IMR-90 (cell line): Measurements from ENCODE around the gene ACCSL. TPM values are rescaled to one million over a fixed set of nuclear protein-coding genes. Genes with fewer than 3 reads are reported as not detected.

ENCODE experiments used
- ATAC-seq: fragments of 200-7000 bp; cut with Tn5 transposase; 2 replicates; pipeline ENCODE4 v1.9.1; 2020; ENCODE audit warnings: low read depth, mild to moderate bottlenecking, moderate library complexity
- BruUV-seq: library from RNA; stranded (reverse); fragments of 400-500 nt; replicated peaks from 2 replicates; lab custom pipeline; 2021; lab: Mats Ljungman, UMichigan
- CTCF ChIA-PET: fragments of 300-600 bp; formaldehyde crosslinking; extraction: SDS; loops from one replicate; lab custom pipeline; 2021; ENCODE audit warnings: antibody characterized with exemption; lab: Yijun Ruan, JAX
- POLR2A ChIA-PET: fragments of 300-600 bp; sonication (Branson Sonifier 250); formaldehyde crosslinking; loops from one replicate; lab custom pipeline; 2022; ENCODE audit warnings: antibody characterized with exemption; ENCODE audit not compliant: unreplicated experiment; lab: Charles Lee
- DNase-seq: peaks from one replicate; pipeline ENCODE4 v3.0.0; 2013
- H2AFZ ChIP-seq: replicated peaks from 2 replicates; pipeline ENCODE3; 2013; ENCODE audit warnings: low read length, mild to moderate bottlenecking; ENCODE audit not compliant: poor library complexity
- H2AK5ac ChIP-seq: 2 replicates; pipeline ENCODE4 v1.6.1; 2013; ENCODE audit warnings: low read depth, low read length, inconsistent platforms
- H2AK9ac ChIP-seq: replicated peaks from 2 replicates; pipeline ENCODE3; 2013; ENCODE audit warnings: mild to moderate bottlenecking, low read depth, low read length, moderate library complexity; ENCODE audit not compliant: poor library complexity
- H2BK120ac ChIP-seq: 2 replicates; pipeline ENCODE4 v1.6.1; 2013; ENCODE audit warnings: low read depth, low read length, inconsistent platforms
- H2BK15ac ChIP-seq: 3 replicates; pipeline ENCODE4 v1.6.1; 2013; ENCODE audit warnings: low read depth, low read length, inconsistent platforms
- H2BK20ac ChIP-seq: 2 replicates; pipeline ENCODE4 v1.6.1; 2013; ENCODE audit warnings: low read depth, mild to moderate bottlenecking, inconsistent platforms, low read length, moderate library complexity
- H2BK5ac ChIP-seq: 2 replicates; pipeline ENCODE4 v1.6.1; 2013; ENCODE audit warnings: mild to moderate bottlenecking, low read depth, low read length, inconsistent platforms; ENCODE audit not compliant: poor library complexity, severe bottlenecking
- H3K14ac ChIP-seq: replicated peaks from 2 replicates; pipeline ENCODE4 v1.6.1; 2013; ENCODE audit warnings: low read depth, low read length, inconsistent platforms
- H3K18ac ChIP-seq: 2 replicates; pipeline ENCODE4 v1.6.1; 2013; ENCODE audit warnings: low read depth, low read length, control low read depth
- H3K23ac ChIP-seq: 2 replicates; pipeline ENCODE4 v1.6.1; 2013; ENCODE audit warnings: low read depth, low read length, inconsistent platforms
- H3K27ac ChIP-seq: 2 replicates; pipeline ENCODE4 v1.5.1; 2013; ENCODE audit warnings: mild to moderate bottlenecking, control low read depth, low read length; ENCODE audit not compliant: insufficient read depth
- H3K27me3 ChIP-seq: 2 replicates; pipeline ENCODE4 v1.6.1; 2013; ENCODE audit warnings: low read length; ENCODE audit not compliant: control insufficient read depth, insufficient read depth
- H3K36me3 ChIP-seq: 2 replicates; pipeline ENCODE4 v1.6.1; 2013; ENCODE audit warnings: low read length, mixed read lengths; ENCODE audit not compliant: control insufficient read depth, insufficient read depth
- H3K4ac ChIP-seq: 2 replicates; pipeline ENCODE4 v1.6.1; 2013; ENCODE audit warnings: low read depth, low read length, inconsistent platforms
- H3K4me1 ChIP-seq: 2 replicates; pipeline ENCODE4 v1.6.1; 2013; ENCODE audit warnings: low read length, mixed read lengths; ENCODE audit not compliant: control insufficient read depth, insufficient read depth
- H3K4me2 ChIP-seq: 2 replicates; pipeline ENCODE4 v1.6.1; 2013; ENCODE audit warnings: low read depth, mild to moderate bottlenecking, control low read depth, low read length, moderate library complexity
- H3K4me3 ChIP-seq: 2 replicates; pipeline ENCODE4 v1.5.1; 2013; ENCODE audit warnings: low read depth, mild to moderate bottlenecking, control low read depth, low read length, moderate library complexity; ENCODE audit not compliant: insufficient read depth
- H3K56ac ChIP-seq: 2 replicates; pipeline ENCODE4 v1.6.1; 2013; ENCODE audit warnings: low read length, inconsistent platforms; ENCODE audit not compliant: insufficient read depth; ENCODE audit errors: extremely low read depth
- H3K79me1 ChIP-seq, 2 experiments: 2 replicates each; pipeline ENCODE4 v1.6.1; 2013; ENCODE audit warnings: low read length in 2 of 2, inconsistent platforms in 1 of 2, low read depth in 1 of 2
- H3K9ac ChIP-seq: 2 replicates; pipeline ENCODE4 v1.6.1; 2013; ENCODE audit warnings: low read depth, low read length, control low read depth
- H3K9me1 ChIP-seq: 2 replicates; pipeline ENCODE4 v1.6.1; 2013; ENCODE audit warnings: low read length, inconsistent platforms; ENCODE audit not compliant: insufficient read depth
- H3K9me3 ChIP-seq: 2 replicates; pipeline ENCODE4 v1.6.1; 2013; ENCODE audit warnings: low read length; ENCODE audit not compliant: control insufficient read depth, insufficient read depth
- H4K20me1 ChIP-seq: 2 replicates; pipeline ENCODE4 v1.6.1; 2013; ENCODE audit warnings: low read length, inconsistent platforms; ENCODE audit not compliant: insufficient read depth
- H4K5ac ChIP-seq: 2 replicates; pipeline ENCODE4 v1.6.1; 2013; ENCODE audit warnings: mild to moderate bottlenecking, low read depth, low read length, control low read depth
- H4K8ac ChIP-seq, 2 experiments: 2 replicates each; pipeline ENCODE4 v1.6.1; 2013; ENCODE audit warnings: low read depth in 2 of 2, low read length in 2 of 2, control low read depth in 1 of 2, inconsistent platforms in 1 of 2
- H4K91ac ChIP-seq: 2 replicates; pipeline ENCODE4 v1.6.1; 2013; ENCODE audit warnings: low read depth, low read length, inconsistent platforms; ENCODE audit not compliant: insufficient read depth
- BHLHE40 ChIP-seq: fragments of 150-350 bp; IDR thresholded peaks from 2 replicates; pipeline ENCODE4 v1.6.1; 2016; ENCODE audit warnings: mild to moderate bottlenecking, low read depth, low read length
- CEBPB ChIP-seq: IDR thresholded peaks from 2 replicates; pipeline ENCODE4 v1.6.1; 2012; ENCODE audit warnings: low read depth, low read length, improper control_type of control experiment
- CHD1 ChIP-seq: IDR thresholded peaks from 2 replicates; pipeline ENCODE4 v1.6.1; 2012; ENCODE audit warnings: low read depth, low read length, improper control_type of control experiment
- CTCF ChIP-seq: conservative IDR thresholded peaks from 2 replicates; pipeline ENCODE4 v1.5.1; 2012; ENCODE audit warnings: mild to moderate bottlenecking, low read depth, low read length, improper control_type of control experiment
- ELK1 ChIP-seq: fragments of 150-350 bp; IDR thresholded peaks from 2 replicates; pipeline ENCODE4 v1.6.1; 2016; ENCODE audit warnings: low read depth, mild to moderate bottlenecking, low read length, moderate library complexity, borderline replicate concordance
- FOS ChIP-seq: fragments of 150-350 bp; IDR thresholded peaks from 2 replicates; pipeline ENCODE4 v1.6.1; 2016; ENCODE audit warnings: low read depth, low read length
- MAFK ChIP-seq: IDR thresholded peaks from 2 replicates; pipeline ENCODE4 v1.6.1; 2012; ENCODE audit warnings: low read depth, low read length, improper control_type of control experiment
- MAZ ChIP-seq: IDR thresholded peaks from 2 replicates; pipeline ENCODE4 v1.6.1; 2012; ENCODE audit warnings: low read depth, mild to moderate bottlenecking, low read length, improper control_type of control experiment, moderate library complexity, borderline replicate concordance
- MXI1 ChIP-seq: IDR thresholded peaks from 2 replicates; pipeline ENCODE4 v1.6.1; 2012; ENCODE audit warnings: low read depth, mild to moderate bottlenecking, low read length, moderate library complexity, borderline replicate concordance
- NFE2L2 ChIP-seq: fragments of 150-350 bp; IDR thresholded peaks from 2 replicates; pipeline ENCODE4 v1.6.1; 2016; ENCODE audit warnings: low read depth, mild to moderate bottlenecking, low read length
- POLR2A ChIP-seq: IDR thresholded peaks from 2 replicates; pipeline ENCODE4 v1.6.1; 2012; ENCODE audit warnings: mild to moderate bottlenecking, low read depth, low read length
- RAD21 ChIP-seq: IDR thresholded peaks from 2 replicates; pipeline ENCODE4 v1.6.1; 2012; ENCODE audit warnings: low read length, improper control_type of control experiment
- RCOR1 ChIP-seq: IDR thresholded peaks from 2 replicates; pipeline ENCODE4 v1.6.1; 2012; ENCODE audit warnings: mild to moderate bottlenecking, low read length, improper control_type of control experiment; ENCODE audit not compliant: insufficient replicate concordance
- RFX5 ChIP-seq: IDR thresholded peaks from 2 replicates; pipeline ENCODE4 v1.8.0; 2012; ENCODE audit warnings: low read depth, mild to moderate bottlenecking, low read length, moderate library complexity
- SMC3 ChIP-seq: fragments of 150-350 bp; IDR thresholded peaks from 2 replicates; pipeline ENCODE4 v1.6.1; 2016; ENCODE audit warnings: low read depth, mild to moderate bottlenecking, antibody characterized with exemption, low read length, moderate library complexity
- USF2 ChIP-seq: fragments of 150-350 bp; IDR thresholded peaks from 2 replicates; pipeline ENCODE4 v1.6.1; 2017; ENCODE audit warnings: mild to moderate bottlenecking, antibody characterized with exemption, low read length, low read depth
- WGBS, 2 experiments: methylation state at CpG; one replicate each; pipeline versions ENCODE4 v1.1.5 to v1.1.7; 2013; ENCODE audit warnings: missing lambda C conversion rate in 2 of 2; ENCODE audit not compliant: insufficient read length in 1 of 2; ENCODE audit errors: extremely low coverage in 2 of 2; 5-methylcytosine and 5-hydroxymethylcytosine counted together
- dilution Hi-C: fragments of 300-500 bp; cut with HindIII; formaldehyde crosslinking; loops from one replicate; pipeline ENCODE4 v1.14.3; 2018; ENCODE audit warnings: low sequenced_read_pairs; ENCODE audit not compliant: unreplicated experiment
- in situ Hi-C: fragments of 300-500 bp; cut with MboI; formaldehyde crosslinking; loops from 3 replicates; pipeline ENCODE4 v1.14.3; 2019; ENCODE audit warnings: low sequenced_read_pairs, inconsistent platforms, mixed read lengths
- intact Hi-C: fragments of 100-400 bp; cut with micrococcal nuclease; formaldehyde crosslinking; loops from 2 replicates; pipeline ENCODE4 v1.10.0; 2022
- polyA plus RNA-seq, 3 experiments: library from polyadenylated mRNA; depleted of rRNA; stranded (reverse); fragments of >200 nt; gene quantifications; 2 replicates each; pipeline ENCODE4 v1.2.3, GENCODE V29; 2012; ENCODE audit warnings: low replicate concordance in 1 of 3
- total RNA-seq: library from RNA; depleted of rRNA; stranded (reverse); fragments of >200 nt; gene quantifications from 2 replicates; pipeline ENCODE4 v1.2.3, GENCODE V29; 2012

The ACCSL gene
- total and polyA plus RNA-seq, 2 of the 4 experiments (the other 2 are of a cell fraction), result not detected

- no TSS peak for BruUV-seq
- Histone ChIP-seq H4K91ac (no peak overlapping the region), H3K27ac (no peak overlapping the region), H3K18ac (no peak overlapping the region), H3K27me3 (no peaks in the 10 kb centered on the region; the same call in 1 of the 2 replicates), H4K5ac (no peak overlapping the region), H3K9me1 (no peaks in the 10 kb centered on the region), H3K9ac (no peak overlapping the region), H4K8ac (no peak overlapping the region), H3K79me1 (no peaks in the 10 kb centered on the region), H2BK120ac (no peak overlapping the region), H3K4me1 (no peaks in the 10 kb centered on the region), H2BK20ac (no peak overlapping the region), H3K14ac (no peak overlapping the region), H3K36me3 (no peaks in the 10 kb centered on the region), H2AFZ (no peak overlapping the region), H3K4ac (no peak overlapping the region), H2AK9ac (no peak overlapping the region), H3K23ac (no peak overlapping the region), H3K4me3 (no peak overlapping the region), H3K56ac (no peak overlapping the region), H4K20me1 (no peaks in the 10 kb centered on the region), H2BK5ac (no peak overlapping the region), H3K9me3 (no peaks in the 10 kb centered on the region), H2AK5ac (no peak overlapping the region), H3K4me2 (no peak overlapping the region), H2BK15ac (no peak overlapping the region)
- WGBS, 2 experiments, result 83% methylated on average over 3 of the region's 10 CpGs; no CpG with 5 or more reads in 1 of the 2 experiments
- CTCF ChIA-PET, result interaction anchor here (0.5 to 2.2 kb wide), 2 partner anchors 10 to 12 kb away, joined by 3 to 5 read pairs; partner anchors contain the start of gene EXT2
- in situ Hi-C loops (no loop called here), dilution Hi-C loops (no loop called here), intact Hi-C loops (no loop called here)
- POLR2A ChIA-PET, result no interaction called here
- DNase-seq (no peak), ATAC-seq (no peak)
- TF ChIP-seq USF2, result no peak
- no peak for TF ChIP-seq MAZ
- TF ChIP-seq CEBPB, result no peak
- TF ChIP-seq BHLHE40, result no peak
- no peak for TF ChIP-seq CHD1
- no peak for TF ChIP-seq MXI1
- TF ChIP-seq SMC3, result no peak
- no peak for TF ChIP-seq RFX5
- no peak for TF ChIP-seq MAFK
- TF ChIP-seq ELK1, result no peak
- no peak for TF ChIP-seq POLR2A
- no peak for TF ChIP-seq CTCF
- TF ChIP-seq RCOR1, result no peak
- no peak for TF ChIP-seq RAD21
- TF ChIP-seq NFE2L2, result no peak
- TF ChIP-seq FOS, result no peak
Measured at GRCh38 chr11:44083433-44083832, 35.7 kb downstream of the ACCSL start.
